Endothelial cell of umbilical vein (primary cell): ENCODE measurements around the gene FOXO6. TPM values are rescaled to one million over a fixed set of nuclear protein-coding genes. Genes with fewer than 3 reads are reported as not detected.

Experiments
- BruUV-seq: library from RNA; stranded (reverse); fragments of 400-500 nt; replicated peaks from 2 replicates; lab custom pipeline; 2021; lab: Mats Ljungman, UMichigan
- CTCF ChIA-PET: fragments of 300-600, 350-600 bp; sonication (Branson Sonifier 250); formaldehyde crosslinking; loops from one replicate; lab custom pipeline; 2021; ENCODE audit warnings: antibody characterized with exemption, inconsistent platforms; lab: Charles Lee
- POLR2A ChIA-PET: fragments of 300-600, 350-600 bp; sonication (Branson Sonifier 250); formaldehyde crosslinking; loops from one replicate; lab custom pipeline; 2021; ENCODE audit warnings: antibody characterized with exemption, inconsistent platforms; lab: Charles Lee
- DNase-seq: peaks from one replicate; pipeline ENCODE4 v3.0.0-alpha.2; 2011; ENCODE audit warnings: low read depth, low spot score
- FAIRE-seq: peaks from 2 replicates; lab custom pipeline; 2011; peaks lifted over from hg19 to GRCh38; lab: Jason Lieb, UNC
- H2AFZ ChIP-seq: 2 replicates; pipeline ENCODE4 v1.6.0; 2012; ENCODE audit warnings: low read depth, low read length, control low read depth, inconsistent platforms
- H3K27ac ChIP-seq: 2 replicates; pipeline ENCODE4 v1.5.1; 2011; ENCODE audit warnings: low read depth, mild to moderate bottlenecking, control low read depth, low read length, moderate library complexity; ENCODE audit not compliant: insufficient read depth
- H3K27me3 ChIP-seq, 2 experiments: 2 replicates each; pipeline versions ENCODE4 v1.6.0 to v1.6.1; 2011; ENCODE audit warnings: low read length in 2 of 2, mixed read lengths in 1 of 2; ENCODE audit not compliant: control insufficient read depth in 2 of 2, insufficient read depth in 2 of 2
- H3K36me3 ChIP-seq, 2 experiments: 2 replicates in 1 of 2; 3 replicates in 1 of 2; pipeline ENCODE4 v1.5.1; 2011; ENCODE audit warnings: low read length in 2 of 2, mild to moderate bottlenecking in 1 of 2, moderate library complexity in 1 of 2; ENCODE audit not compliant: control insufficient read depth in 2 of 2, insufficient read depth in 2 of 2; ENCODE audit errors: extremely low read depth in 1 of 2
- H3K4me1 ChIP-seq: 3 replicates; pipeline ENCODE4 v1.5.1; 2011; ENCODE audit warnings: mild to moderate bottlenecking, low read length; ENCODE audit not compliant: control insufficient read depth, insufficient read depth; ENCODE audit errors: extremely low read depth
- H3K4me2 ChIP-seq: 2 replicates; pipeline ENCODE4 v1.6.1; 2011; ENCODE audit warnings: low read length, control low read depth, mixed read lengths; ENCODE audit not compliant: insufficient read depth
- H3K4me3 ChIP-seq, 3 experiments: fragments of 200-600 bp in 1 of 3; sonication (generic), shearing (Covaris generic) in 1 of 3; replicated peaks in 1 of 3; 2 replicates each; pipeline ENCODE4 v1.5.1; 2011 to 2016; ENCODE audit warnings: control low read depth in 3 of 3, low read length in 3 of 3, mild to moderate bottlenecking in 2 of 3, inconsistent platforms in 1 of 3, low read depth in 1 of 3, moderate library complexity in 1 of 3; ENCODE audit not compliant: insufficient read depth in 1 of 3
- H3K79me2 ChIP-seq: 2 replicates; pipeline ENCODE4 v1.6.0; 2012; ENCODE audit warnings: low read length, inconsistent platforms; ENCODE audit not compliant: control insufficient read depth, insufficient read depth
- H3K9ac ChIP-seq: replicated peaks from 2 replicates; pipeline ENCODE3; 2011; ENCODE audit warnings: low read length, control low read depth; ENCODE audit not compliant: insufficient read depth; ENCODE audit errors: extremely low read depth
- H3K9me1 ChIP-seq: replicated peaks from 3 replicates; pipeline ENCODE4 v1.6.0; 2011; ENCODE audit warnings: mild to moderate bottlenecking, low read length; ENCODE audit not compliant: control insufficient read depth, insufficient read depth; ENCODE audit errors: extremely low read depth
- H3K9me3 ChIP-seq: replicated peaks from 2 replicates; pipeline ENCODE4 v1.5.1; 2012; ENCODE audit warnings: low read length, inconsistent platforms; ENCODE audit not compliant: control insufficient read depth, insufficient read depth
- H4K20me1 ChIP-seq: replicated peaks from 2 replicates; pipeline ENCODE3; 2011; ENCODE audit warnings: mild to moderate bottlenecking, low read length; ENCODE audit not compliant: control insufficient read depth, insufficient read depth; ENCODE audit errors: extremely low read depth
- EZH2 ChIP-seq: IDR thresholded peaks from 2 replicates; pipeline ENCODE4 v1.6.1; 2012; ENCODE audit warnings: borderline replicate concordance, low read depth, mild to moderate bottlenecking, moderate library complexity, low read length, inconsistent platforms; ENCODE audit not compliant: severe bottlenecking
- FOS ChIP-seq: IDR thresholded peaks from 2 replicates; pipeline ENCODE4 v1.6.1; 2011; ENCODE audit warnings: mild to moderate bottlenecking, low read length, moderate library complexity, borderline replicate concordance; ENCODE audit not compliant: insufficient read depth
- GATA2 ChIP-seq: IDR thresholded peaks from 2 replicates; pipeline ENCODE4 v1.7.0; 2011; ENCODE audit warnings: low read depth, mild to moderate bottlenecking, moderate library complexity, mixed read lengths, low read length; ENCODE audit not compliant: insufficient read length, insufficient read depth
- JUN ChIP-seq: IDR thresholded peaks from 2 replicates; pipeline ENCODE4 v1.6.1; 2011; ENCODE audit warnings: borderline replicate concordance, low read depth; ENCODE audit not compliant: insufficient read length, insufficient read depth
- MAX ChIP-seq: IDR thresholded peaks from 2 replicates; pipeline ENCODE4 v1.6.1; 2011; ENCODE audit not compliant: insufficient read depth, insufficient read length
- MYC ChIP-seq: IDR thresholded peaks from one replicate; pipeline ENCODE4 v1.6.1; 2011; ENCODE audit warnings: mild to moderate bottlenecking, low read depth, low read length
- POLR2A ChIP-seq: IDR thresholded peaks from 2 replicates; pipeline ENCODE4 v1.6.1; 2012; ENCODE audit warnings: low read depth, mild to moderate bottlenecking, control low read depth, low read length
- POLR2AphosphoS5 ChIP-seq: IDR thresholded peaks from 2 replicates; pipeline ENCODE4 v1.6.1; 2012; ENCODE audit warnings: low read depth, mild to moderate bottlenecking, control low read depth, low read length, moderate library complexity; ENCODE audit not compliant: insufficient read depth
- dilution Hi-C: fragments of 300-500 bp; cut with MboI; formaldehyde crosslinking; loops from one replicate; pipeline ENCODE4 v1.15.0; 2019; ENCODE audit warnings: low sequenced_read_pairs; ENCODE audit not compliant: extremely low pct_ligation_motif_present
- intact Hi-C: fragments of 100-400 bp; cut with micrococcal nuclease; formaldehyde crosslinking; loops from one replicate; pipeline ENCODE4 v1.10.0; 2022
- polyA plus RNA-seq, 4 experiments: library from polyadenylated mRNA; depleted of rRNA in 3 of 4; stranded (reverse) in 3 of 4; unstranded in 1 of 4; fragments of >200 nt; gene quantifications; 2 replicates each; pipeline versions ENCODE4 v1.2.1 to v1.2.3, GENCODE V29; 2011 to 2012; ENCODE audit warnings: missing spikeins in 1 of 4
- total RNA-seq: library from RNA; stranded (reverse); gene quantifications from 2 replicates; pipeline ENCODE4 v1.2.3, GENCODE V29; 2021
- TF ChIP-seq, protein P1 (sequence below), 2 donors: IDR thresholded peaks; 1 replicate in 1 of 2; 2 replicates in 1 of 2; pipeline ENCODE4 v1.5.1; 2011; ENCODE audit warnings: low read length in 2 of 2, mild to moderate bottlenecking in 2 of 2, moderate library complexity in 2 of 2, control low read depth in 1 of 2, inconsistent platforms in 1 of 2, low read depth in 1 of 2; ENCODE audit not compliant: insufficient read depth in 1 of 2; ENCODE audit errors: extremely low read depth in 1 of 2

The FOXO6 gene
- total and polyA plus RNA-seq, 2 donors (not counting 3 experiments of a cell fraction or from before 2014, with no cell fraction given): 0.04 to 0.38 TPM

GRCh38 chr1:41384579-41384978 is 23.3 kb downstream of the FOXO6 start:
- Histone ChIP-seq H3K36me3 (no peaks in the 10 kb centered on the region), H3K4me3 (no peak overlapping the region), H2AFZ (no peak overlapping the region), H4K20me1 (no peaks in the 10 kb centered on the region), H3K9me1 (no peaks in the 10 kb centered on the region), H3K27me3 (peaks cover 6 to 19% of the 10 kb centered on the region in 2 experiments), H3K9me3 (no peaks in the 10 kb centered on the region), H3K79me2 (no peaks in the 10 kb centered on the region), H3K27ac (no peak overlapping the region), H3K9ac (no peak overlapping the region), H3K4me2 (no peak overlapping the region), H3K4me1 (peaks cover 2% of the 10 kb centered on the region)
- DNase-seq: no peak
- intact Hi-C loops: no loop called here
- no peak for FAIRE-seq
- no TSS peak for BruUV-seq
- ChIA-PET POLR2A (no interaction called here), CTCF (interaction anchor here (1.0 kb wide), 1 partner anchor 33 kb away, joined by 3 read pairs; no protein-coding TSS in a partner anchor)
- dilution Hi-C loops: no loop called here
- TF ChIP-seq, protein P1, sequence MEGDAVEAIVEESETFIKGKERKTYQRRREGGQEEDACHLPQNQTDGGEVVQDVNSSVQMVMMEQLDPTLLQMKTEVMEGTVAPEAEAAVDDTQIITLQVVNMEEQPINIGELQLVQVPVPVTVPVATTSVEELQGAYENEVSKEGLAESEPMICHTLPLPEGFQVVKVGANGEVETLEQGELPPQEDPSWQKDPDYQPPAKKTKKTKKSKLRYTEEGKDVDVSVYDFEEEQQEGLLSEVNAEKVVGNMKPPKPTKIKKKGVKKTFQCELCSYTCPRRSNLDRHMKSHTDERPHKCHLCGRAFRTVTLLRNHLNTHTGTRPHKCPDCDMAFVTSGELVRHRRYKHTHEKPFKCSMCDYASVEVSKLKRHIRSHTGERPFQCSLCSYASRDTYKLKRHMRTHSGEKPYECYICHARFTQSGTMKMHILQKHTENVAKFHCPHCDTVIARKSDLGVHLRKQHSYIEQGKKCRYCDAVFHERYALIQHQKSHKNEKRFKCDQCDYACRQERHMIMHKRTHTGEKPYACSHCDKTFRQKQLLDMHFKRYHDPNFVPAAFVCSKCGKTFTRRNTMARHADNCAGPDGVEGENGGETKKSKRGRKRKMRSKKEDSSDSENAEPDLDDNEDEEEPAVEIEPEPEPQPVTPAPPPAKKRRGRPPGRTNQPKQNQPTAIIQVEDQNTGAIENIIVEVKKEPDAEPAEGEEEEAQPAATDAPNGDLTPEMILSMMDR (IDR thresholded peaks at IDR 0.05; ENCODE audit: extremely low read depth in 1 of 2, insufficient read depth in 1 of 2, low read depth in 1 of 2, low read length in 2 of 2): no peak
- TF ChIP-seq POLR2AphosphoS5 (no peak), JUN (no peak), MYC (no peak), GATA2 (no peak), POLR2A (no peak), FOS (no peak), EZH2 (no peak), MAX (no peak)
